Lung (tissue), 12 donors: Measurements from ENCODE around the gene OLA1. TPM values are rescaled to one million over a fixed set of nuclear protein-coding genes. Genes with fewer than 3 reads are reported as not detected.

ENCODE experiments used
- ATAC-seq: fragments of 200-7000 bp; cut with Tn5 transposase; one replicate; pipeline ENCODE4 v1.9.1; 2020; ENCODE audit warnings: moderate number of reproducible peaks; ENCODE audit not compliant: insufficient read depth, low FRiP score
- DNase-seq, 3 donors: peaks; one replicate each; pipeline ENCODE4 v3.0.0-alpha.2; 2013 to 2017
- H3K27ac ChIP-seq, 2 donors: one replicate each; pipeline ENCODE4 v1.5.1; 2013; ENCODE audit warnings: mild to moderate bottlenecking in 2 of 2, moderate library complexity in 2 of 2, control low read depth in 1 of 2, inconsistent platforms in 1 of 2, low read depth in 1 of 2, low read length in 1 of 2
- H3K27me3 ChIP-seq, 3 donors: one replicate each; pipeline ENCODE4 v1.5.1; 2013; ENCODE audit warnings: low read length in 2 of 3; ENCODE audit not compliant: control insufficient read depth in 3 of 3, insufficient read depth in 3 of 3
- H3K36me3 ChIP-seq, 4 donors: one replicate each; pipeline ENCODE4 v1.5.1; 2013; ENCODE audit warnings: low read length in 4 of 4, mild to moderate bottlenecking in 1 of 4, moderate library complexity in 1 of 4; ENCODE audit not compliant: control insufficient read depth in 4 of 4, insufficient read depth in 4 of 4
- H3K4me1 ChIP-seq, 5 donors: one replicate each; pipeline ENCODE4 v1.5.1; 2013; ENCODE audit warnings: low read length in 5 of 5, mild to moderate bottlenecking in 2 of 5, moderate library complexity in 1 of 5; ENCODE audit not compliant: control insufficient read depth in 5 of 5, insufficient read depth in 5 of 5
- H3K4me3 ChIP-seq: one replicate; pipeline ENCODE4 v1.5.1; 2013; ENCODE audit warnings: mild to moderate bottlenecking, control low read depth, moderate library complexity
- H3K9ac ChIP-seq, 2 donors: one replicate each; pipeline ENCODE4 v1.5.1; 2013; ENCODE audit warnings: low read length in 2 of 2, control low read depth in 1 of 2; ENCODE audit not compliant: insufficient read depth in 1 of 2
- H3K9me3 ChIP-seq, 4 donors: one replicate each; pipeline ENCODE4 v1.5.1; 2013; ENCODE audit warnings: low read length in 3 of 4, mild to moderate bottlenecking in 1 of 4, moderate library complexity in 1 of 4; ENCODE audit not compliant: control insufficient read depth in 4 of 4, insufficient read depth in 3 of 4
- WGBS, 2 donors: extraction: QIAGEN DNeasy Blood & Tissue Kit; methylation state at CpG; one replicate each; pipeline ENCODE4 v1.1.7; 2013; 5-methylcytosine and 5-hydroxymethylcytosine counted together
- polyA plus RNA-seq, 2 donors: library from polyadenylated mRNA; stranded (reverse); fragments of 200-250 nt; gene quantifications; one replicate each; pipeline ENCODE4 v1.2.1, GENCODE V29; 2013
- total RNA-seq, 2 donors: library from RNA; depleted of rRNA in 1 of 2; stranded (reverse); fragments of >200 nt in 1 of 2; gene quantifications; one replicate each; pipeline ENCODE4 v1.2.1, GENCODE V29; 2014 to 2021
- TF ChIP-seq, protein P1 (sequence below): IDR thresholded peaks from 2 replicates; pipeline ENCODE4 v1.5.1; 2012; ENCODE audit warnings: mild to moderate bottlenecking; ENCODE audit errors: control extremely low read depth, extremely low read depth
- donor health status: control.
- donor health status: control.
- donor health status: Bipolar disorder and iron deficiency.
- donor health status: healthy.
- donor health status: DM: yes; HTN: yes; CAD: no.

OLA1 gene
- total and polyA plus RNA-seq, 4 donors, result 49.8 to 71.4 (median 53.4) TPM

DNA sequence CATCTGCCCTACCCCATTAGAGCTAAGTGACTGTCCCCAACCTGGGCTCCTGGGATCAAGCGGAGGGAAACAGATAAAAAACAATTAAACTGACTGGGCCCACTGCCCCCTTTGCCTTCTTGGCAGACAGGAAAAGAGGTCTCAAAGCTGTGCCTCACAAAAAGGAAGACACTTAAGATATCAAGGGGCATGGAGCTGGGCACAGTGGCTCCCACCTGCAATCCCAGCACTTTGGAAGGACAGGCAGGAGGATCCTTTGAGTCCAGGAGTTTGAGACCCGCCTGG, 208.0 kb downstream of the OLA1 start:
- WGBS, 2 donors, result 91 to 98% methylated on average over 2 of the region's 2 CpGs
- Histone ChIP-seq H3K27me3 (no peaks in the 10 kb centered on the region), H3K4me3 (no peak overlapping the region), H3K36me3 (no peaks in the 10 kb centered on the region), H3K9ac (no peak overlapping the region), H3K4me1 (peaks cover 0 to 21% (median 4%) of the 10 kb centered on the region in 5 donors), H3K9me3 (no peaks in the 10 kb centered on the region), H3K27ac (no peak overlapping the region)
- TF ChIP-seq, protein P1, sequence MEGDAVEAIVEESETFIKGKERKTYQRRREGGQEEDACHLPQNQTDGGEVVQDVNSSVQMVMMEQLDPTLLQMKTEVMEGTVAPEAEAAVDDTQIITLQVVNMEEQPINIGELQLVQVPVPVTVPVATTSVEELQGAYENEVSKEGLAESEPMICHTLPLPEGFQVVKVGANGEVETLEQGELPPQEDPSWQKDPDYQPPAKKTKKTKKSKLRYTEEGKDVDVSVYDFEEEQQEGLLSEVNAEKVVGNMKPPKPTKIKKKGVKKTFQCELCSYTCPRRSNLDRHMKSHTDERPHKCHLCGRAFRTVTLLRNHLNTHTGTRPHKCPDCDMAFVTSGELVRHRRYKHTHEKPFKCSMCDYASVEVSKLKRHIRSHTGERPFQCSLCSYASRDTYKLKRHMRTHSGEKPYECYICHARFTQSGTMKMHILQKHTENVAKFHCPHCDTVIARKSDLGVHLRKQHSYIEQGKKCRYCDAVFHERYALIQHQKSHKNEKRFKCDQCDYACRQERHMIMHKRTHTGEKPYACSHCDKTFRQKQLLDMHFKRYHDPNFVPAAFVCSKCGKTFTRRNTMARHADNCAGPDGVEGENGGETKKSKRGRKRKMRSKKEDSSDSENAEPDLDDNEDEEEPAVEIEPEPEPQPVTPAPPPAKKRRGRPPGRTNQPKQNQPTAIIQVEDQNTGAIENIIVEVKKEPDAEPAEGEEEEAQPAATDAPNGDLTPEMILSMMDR, result no peak
- ATAC-seq (no peak), DNase-seq (no peak)

DNA sequence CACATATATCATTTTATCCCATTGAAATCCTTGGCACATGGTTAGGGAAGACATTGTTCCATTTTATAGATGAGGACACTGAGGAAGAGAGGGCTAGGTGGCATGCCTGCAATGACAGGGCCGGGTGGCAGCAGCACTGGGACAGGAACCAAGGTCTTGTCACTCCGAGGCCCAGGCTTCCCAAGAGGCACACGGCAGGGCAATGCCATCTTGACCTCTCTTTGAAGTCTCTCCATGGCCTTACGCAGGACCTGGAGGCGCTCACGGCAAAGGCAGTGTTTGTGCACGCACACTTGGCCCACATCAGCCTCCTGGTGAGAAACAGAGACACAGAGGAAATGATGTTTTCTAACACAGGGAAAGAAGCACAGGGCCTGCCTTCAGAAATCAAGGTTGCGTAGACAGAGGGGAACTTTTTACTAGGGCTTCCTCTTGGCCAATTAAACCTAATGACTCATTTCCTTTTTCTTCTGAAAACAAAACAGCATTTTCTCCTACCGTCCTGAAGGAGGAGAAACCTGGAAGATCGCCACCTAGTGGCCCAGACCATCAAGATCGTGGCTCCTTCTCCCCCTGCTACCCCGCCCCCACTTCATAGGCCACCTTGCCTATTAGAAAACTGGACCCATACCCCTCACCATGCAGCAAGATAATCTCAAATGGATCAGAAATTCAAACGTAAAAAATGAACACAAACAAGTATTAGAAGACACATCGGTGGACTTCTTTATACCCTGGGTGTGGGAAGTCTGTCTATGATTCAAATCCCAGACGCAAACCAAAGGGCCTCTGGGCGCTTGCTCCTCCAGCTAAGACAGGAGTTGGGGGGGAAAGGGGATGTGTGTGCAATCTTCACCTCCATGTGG, 208.5 kb downstream of the OLA1 start:
- DNase-seq (peak; percentile 88 to 96 (median 94)), ATAC-seq (peak; percentile 92)
- Histone ChIP-seq H3K9ac (peak overlapping the region in 1 of 2 donors; percentile 30), H3K36me3 (no peaks in the 10 kb centered on the region), H3K27ac (peak overlapping the region; percentile 17 to 98), H3K4me1 (peaks cover 0 to 21% (median 4%) of the 10 kb centered on the region in 5 donors), H3K4me3 (peak overlapping the region; percentile 8), H3K9me3 (no peaks in the 10 kb centered on the region), H3K27me3 (no peaks in the 10 kb centered on the region)
- TF ChIP-seq, protein P1, result peak; percentile 74
- 15 to 21% methylated on average over 16 of the region's 16 CpGs for WGBS, 2 donors

DNA sequence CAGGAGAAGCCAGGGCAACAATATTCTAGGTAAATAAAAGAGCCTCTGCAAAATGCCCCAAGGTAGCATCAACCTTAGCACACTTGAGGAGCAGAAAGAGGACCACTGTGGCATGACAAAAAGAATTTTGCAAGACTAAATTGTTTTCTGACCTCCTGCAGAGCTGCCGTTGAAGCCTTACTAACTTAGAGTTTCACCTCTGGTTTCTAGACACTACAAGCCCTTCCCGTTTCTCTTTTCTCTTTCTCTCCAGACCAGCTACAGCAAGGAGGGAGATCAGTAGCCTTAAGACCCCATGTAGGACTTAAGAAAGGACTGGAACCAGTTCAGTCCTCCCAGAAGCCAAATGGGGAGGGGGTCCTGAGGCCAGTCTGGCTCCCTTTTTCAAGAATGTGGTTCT, 209.9 kb downstream of the OLA1 start:
- DNase-seq (no peak), ATAC-seq (no peak)
- no peaks in the 10 kb centered on the region for H3K27me3 ChIP-seq
- H3K27ac ChIP-seq, result peak overlapping the region in 1 of 2 donors; percentile 52
- H3K36me3 ChIP-seq, result no peaks in the 10 kb centered on the region
- no peaks in the 10 kb centered on the region for H3K9me3 ChIP-seq
- H3K4me3 ChIP-seq, result no peak overlapping the region
- peaks cover 0 to 21% (median 4%) of the 10 kb centered on the region in 5 donors for H3K4me1 ChIP-seq
- TF ChIP-seq, protein P1, result no peak
- no peak overlapping the region for H3K9ac ChIP-seq
- WGBS, 2 donors, result 49 to 68% methylated on average over 2 of the region's 2 CpGs
